Hematopoietic multipotent progenitor cell treated with erythropoietin and hydrocortisone succinate and interleukin-3 and kit ligand, for 15 days (in vitro differentiated cells): ENCODE data around the gene CCNK.
A peak's percentile ranks its signal among the peaks of the same experiment; 100 is the strongest.

Experiments
- DNase-seq: peaks from one replicate; pipeline ENCODE4 v3.0.0-alpha.2; 2015; ENCODE audit warnings: low spot score

The CCNK gene

GRCh38 chr14:99467336-99468078 is 13.7 kb upstream of the CCNK start:
- DNase-seq, result no peak

GRCh38 chr14:99468081-99468480 is 13.1 kb upstream of the CCNK start:
- DNase-seq, result no peak

GRCh38 chr14:99468836-99469592 is 12.2 kb upstream of the CCNK start:
- no peak for DNase-seq

GRCh38 chr14:99471731-99472130 is 9.5 kb upstream of the CCNK start:
- no peak for DNase-seq

DNA sequence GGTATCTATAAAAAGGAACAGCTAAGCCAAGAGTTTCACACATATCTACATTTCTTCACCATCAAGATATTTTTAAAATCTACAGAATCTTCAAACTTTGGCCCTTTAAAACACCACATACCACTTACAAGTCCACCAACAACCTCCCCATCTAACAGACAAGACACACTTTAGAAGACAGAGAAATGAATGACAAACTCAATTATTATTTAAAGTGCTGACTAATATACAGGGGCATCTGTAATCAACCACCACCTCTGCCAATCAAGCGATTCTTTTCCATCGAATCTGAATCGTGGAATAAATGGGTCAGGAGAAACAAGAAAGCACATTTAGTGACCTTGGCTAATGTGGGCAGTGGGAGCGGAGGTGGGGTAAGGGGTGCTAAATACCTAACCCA is 8.3 kb upstream of the CCNK start:
- no peak for DNase-seq

- DNase-seq, result no peak
Measured at GRCh38 chr14:99473458-99473857, 7.8 kb upstream of the CCNK start.

GRCh38 chr14:99475179-99475578 is 6.0 kb upstream of the CCNK start:
- no peak for DNase-seq

DNA sequence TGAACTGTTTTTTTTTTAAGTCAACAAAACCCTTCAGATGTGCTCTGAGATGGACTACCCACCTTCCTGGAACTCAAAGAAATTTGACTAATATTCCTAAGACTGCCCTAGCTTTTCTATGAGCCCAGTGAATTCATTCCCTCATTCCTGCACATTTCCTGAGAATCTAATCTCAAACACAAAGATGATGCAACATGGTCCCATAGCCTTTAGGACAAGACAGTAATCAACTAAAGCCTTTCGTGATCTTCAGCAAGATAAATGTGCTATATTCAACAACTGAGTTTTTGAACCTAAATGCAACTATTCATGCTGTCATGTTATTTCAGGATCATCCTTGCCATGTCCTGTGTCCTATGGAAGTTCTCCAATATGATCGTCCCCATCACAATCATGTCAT is 5.5 kb upstream of the CCNK start:
- no peak for DNase-seq

GRCh38 chr14:99476864-99477263 is 4.3 kb upstream of the CCNK start:
- no peak for DNase-seq

DNA sequence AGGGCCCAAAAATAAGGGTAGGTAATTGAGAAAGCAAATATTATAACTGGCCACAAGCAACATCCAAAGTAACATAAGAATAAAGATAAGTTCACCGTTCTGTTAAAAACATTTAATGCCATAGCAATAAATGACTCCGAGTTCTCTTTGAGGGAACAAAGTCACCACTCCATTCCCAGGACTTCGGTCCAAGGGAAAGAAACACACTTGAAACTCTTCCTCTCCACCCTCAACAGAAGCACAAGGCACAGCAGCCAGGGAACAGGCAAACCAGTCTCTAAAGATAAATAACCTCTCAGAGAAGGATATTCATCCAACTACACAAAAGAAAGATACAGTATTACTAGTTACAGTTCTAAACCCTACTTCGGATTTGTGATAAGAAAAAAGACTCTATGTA is 3.1 kb upstream of the CCNK start:
- DNase-seq, result no peak

GRCh38 chr14:99479160-99479905 is 1.9 kb upstream of the CCNK start:
- no peak for DNase-seq

- peak; percentile 11 for DNase-seq
Measured at GRCh38 chr14:99479906-99480869, 1.0 kb upstream of the CCNK start, which contains the start of gene SETD3. TSS of gene SETD3 (minus strand) at chr14:99480859. CDS start at chr14:99465805, 15,054 bp downstream.

- peak; percentile 30 for DNase-seq
Measured at GRCh38 chr14:99481745-99482099, 513 bp downstream of the CCNK start.

GRCh38 chr14:99484106-99484505 is 2.9 kb downstream of the CCNK start:
- no peak for DNase-seq

DNA sequence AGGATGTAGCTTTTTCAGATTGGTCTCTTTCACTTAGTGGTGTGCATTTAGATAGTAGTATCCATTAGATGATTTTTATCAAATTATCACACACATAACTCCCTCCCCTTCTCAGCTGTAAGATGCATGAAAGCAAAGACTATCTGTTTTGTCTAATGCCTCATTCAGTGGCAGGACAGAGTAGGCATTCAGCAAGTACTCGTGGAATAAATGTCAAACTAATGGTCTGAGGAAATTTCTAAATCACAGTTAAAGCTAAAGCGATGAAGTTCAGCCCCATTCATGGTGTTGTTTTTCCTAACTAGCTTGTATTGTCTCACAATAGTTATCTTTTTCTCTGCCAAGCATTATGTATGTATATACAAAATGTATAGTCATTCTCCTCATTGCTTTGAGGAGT is 16.1 kb downstream of the CCNK start:
- no peak for DNase-seq

DNA sequence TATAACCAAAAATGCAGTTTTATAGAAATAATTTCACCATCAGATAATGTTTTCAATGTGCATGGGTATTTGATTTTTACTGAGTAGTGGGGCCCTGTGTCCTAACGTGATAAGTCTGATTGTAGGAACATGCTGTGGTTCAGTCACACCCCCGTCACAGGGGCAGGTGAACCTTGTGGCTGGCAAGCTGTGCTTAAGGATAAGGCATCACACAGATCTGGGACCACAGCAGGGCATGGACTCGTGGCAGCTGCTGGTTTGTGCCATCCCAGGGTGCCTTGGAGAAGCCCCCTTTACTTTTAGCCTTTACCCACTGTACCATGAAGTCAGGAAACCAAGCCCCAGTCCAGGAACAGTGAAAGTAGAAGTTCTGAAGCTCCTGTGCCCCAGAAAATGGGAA is 16.7 kb downstream of the CCNK start:
- DNase-seq, result no peak

GRCh38 chr14:99502989-99503421 is 21.8 kb downstream of the CCNK start:
- no peak for DNase-seq

- no peak for DNase-seq
Measured at GRCh38 chr14:99503848-99504453, 22.7 kb downstream of the CCNK start.

DNA sequence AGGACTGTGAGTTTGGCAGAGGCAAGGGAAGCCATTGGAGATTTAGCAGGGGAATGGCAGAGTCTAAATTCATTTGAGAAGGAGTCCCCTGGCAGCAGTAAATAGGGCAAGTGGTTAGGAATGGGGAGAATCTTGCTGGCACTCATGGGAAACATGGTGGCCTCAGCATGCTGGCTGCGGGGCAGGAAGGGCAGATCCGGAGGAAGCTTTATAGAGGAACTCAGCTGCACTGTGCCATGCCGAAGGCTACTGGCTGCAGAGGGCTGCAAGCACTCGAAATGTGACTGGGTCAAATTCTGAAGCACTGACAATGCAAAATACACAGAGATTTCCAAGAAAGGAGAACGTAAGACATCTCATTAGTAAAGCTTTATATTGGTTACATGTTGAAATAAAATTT is 23.9 kb downstream of the CCNK start:
- no peak for DNase-seq

DNA sequence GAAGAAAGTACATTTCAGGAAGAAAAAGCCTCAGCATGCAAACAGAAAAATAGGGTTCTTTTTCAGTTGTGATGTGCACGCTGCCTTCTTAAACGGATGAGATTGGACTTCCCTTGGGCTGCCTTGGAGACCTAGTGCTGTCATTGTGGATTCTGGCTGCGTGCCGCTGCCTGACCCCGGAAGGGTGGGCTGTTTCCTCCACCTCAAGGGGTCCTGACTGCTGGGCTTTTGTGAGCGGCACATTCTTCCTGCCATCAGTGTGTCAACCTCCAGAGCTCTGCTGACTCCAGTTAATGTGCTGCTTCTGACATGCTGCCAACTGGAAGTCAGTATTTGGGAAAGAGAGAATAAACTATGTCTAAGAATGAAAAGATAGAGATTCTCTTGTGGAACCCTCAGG is 25.1 kb downstream of the CCNK start:
- no peak for DNase-seq
